ENCODE data around the gene GART.
"Not testable (repeated sequence)": the region's sequence is repeated elsewhere in the genome, so short reads cannot be mapped to it uniquely, and the experiment has no call there.

GART gene

GRCh38 chr21:33541756-33542639, at the start of gene GART:
Gene GART (minus strand): TSS chr21:33542117. CDS start chr21:33539315, 2,802 bp downstream.
- DNase-seq (ENCODE audit: low read depth in 1 of 2, low spot score in 1 of 2) = peak; percentile 59 to 75

- DNase-seq (ENCODE audit: low read depth in 1 of 2, low spot score in 1 of 2) = peak; percentile 81
Observed at GRCh38 chr21:33588485-33589335, 46.8 kb upstream of the GART start, which contains the start of gene DONSON. Gene DONSON (minus strand): TSS chr21:33588684. CDS start chr21:33588641, 43 bp downstream.

GRCh38 chr21:33587792-33588484, 46.0 kb upstream of the GART start:
- DNase-seq (ENCODE audit: low read depth in 1 of 2, low spot score in 1 of 2) = no peak

GRCh38 chr21:33586927-33587326, 45.0 kb upstream of the GART start:
- no peak for DNase-seq (ENCODE audit: low read depth in 1 of 2, low spot score in 1 of 2)

GRCh38 chr21:33584455-33584854, 42.5 kb upstream of the GART start:
- no peak for DNase-seq (ENCODE audit: low read depth in 1 of 2, low spot score in 1 of 2)

GRCh38 chr21:33578959-33579542, 37.1 kb upstream of the GART start:
- no peak for DNase-seq (ENCODE audit: low read depth in 1 of 2, low spot score in 1 of 2)

- no peak for DNase-seq (ENCODE audit: low read depth in 1 of 2, low spot score in 1 of 2)
Observed at GRCh38 chr21:33578214-33578613, 36.3 kb upstream of the GART start.

- DNase-seq (ENCODE audit: low read depth in 1 of 2, low spot score in 1 of 2) = not testable (repeated sequence)
Observed at GRCh38 chr21:33576741-33577141, 34.8 kb upstream of the GART start.

- DNase-seq (ENCODE audit: low read depth in 1 of 2, low spot score in 1 of 2) = no peak
Observed at GRCh38 chr21:33572350-33572749, 30.4 kb upstream of the GART start.

GRCh38 chr21:33569991-33570390, 28.1 kb upstream of the GART start:
- DNase-seq (ENCODE audit: low read depth in 1 of 2, low spot score in 1 of 2) = no peak

GRCh38 chr21:33568448-33568847, 26.5 kb upstream of the GART start:
- no peak for DNase-seq (ENCODE audit: low read depth in 1 of 2, low spot score in 1 of 2)

GRCh38 chr21:33567914-33568313, 26.0 kb upstream of the GART start:
- DNase-seq (ENCODE audit: low read depth in 1 of 2, low spot score in 1 of 2) = no peak

- DNase-seq (ENCODE audit: low read depth in 1 of 2, low spot score in 1 of 2) = no peak
Observed at GRCh38 chr21:33566514-33566913, 24.6 kb upstream of the GART start.

- no peak for DNase-seq (ENCODE audit: low read depth in 1 of 2, low spot score in 1 of 2)
Observed at GRCh38 chr21:33562389-33562788, 20.5 kb upstream of the GART start.

- no peak for DNase-seq (ENCODE audit: low read depth in 1 of 2, low spot score in 1 of 2)
Observed at GRCh38 chr21:33561373-33561772, 19.5 kb upstream of the GART start.

GRCh38 chr21:33560965-33561364, 19.0 kb upstream of the GART start:
- DNase-seq (ENCODE audit: low read depth in 1 of 2, low spot score in 1 of 2) = no peak

GRCh38 chr21:33559813-33560212, 17.9 kb upstream of the GART start:
- DNase-seq (ENCODE audit: low read depth in 1 of 2, low spot score in 1 of 2) = no peak

GRCh38 chr21:33558777-33559421, 17.0 kb upstream of the GART start:
- DNase-seq (ENCODE audit: low read depth in 1 of 2, low spot score in 1 of 2) = no peak

GRCh38 chr21:33557447-33557846, 15.5 kb upstream of the GART start:
- no peak for DNase-seq (ENCODE audit: low read depth in 1 of 2, low spot score in 1 of 2)

GRCh38 chr21:33554982-33555344, 13.0 kb upstream of the GART start:
- DNase-seq (ENCODE audit: low read depth in 1 of 2, low spot score in 1 of 2) = no peak
